Ovary (tissue), 9 donors: ENCODE measurements around the gene IBA57. TPM values are rescaled to one million over a fixed set of nuclear protein-coding genes. Genes with fewer than 3 reads are reported as not detected.

Source experiments
- DNase-seq, 5 donors: peaks; one replicate each; pipeline ENCODE4 v3.0.0-alpha.2; 2019 to 2020
- H3K27ac ChIP-seq, 2 donors: fragments of 200-600 bp; one replicate each; pipeline versions ENCODE4 v1.5.1 to v1.8.0; 2019 to 2022
- H3K27me3 ChIP-seq: fragments of 200-600 bp; one replicate; pipeline ENCODE4 v1.8.0; 2022
- H3K36me3 ChIP-seq: fragments of 200-600 bp; sonication (generic); one replicate; pipeline ENCODE4 v1.5.1; 2019
- H3K4me1 ChIP-seq: one replicate; pipeline ENCODE4 v1.8.1; 2013; ENCODE audit warnings: mild to moderate bottlenecking, moderate library complexity; ENCODE audit not compliant: insufficient read depth
- H3K4me3 ChIP-seq: fragments of 200-600 bp; sonication (generic); one replicate; pipeline ENCODE4 v1.5.1; 2017
- H3K9me3 ChIP-seq, 2 donors: fragments of 200-600 bp in 1 of 2; sonication (generic) in 1 of 2; one replicate each; pipeline versions ENCODE4 v1.5.1 to v1.8.1; 2013 to 2019; ENCODE audit warnings: mild to moderate bottlenecking in 1 of 2, moderate library complexity in 1 of 2
- CTCF ChIP-seq, 3 donors: fragments of 450-650 bp in 2 of 3; fragments of 200-600 bp in 1 of 3; IDR thresholded peaks; one replicate each; pipeline versions ENCODE4 v1.5.1 to v1.8.0; 2016 to 2022; ENCODE audit warnings: antibody characterized with exemption in 3 of 3, mild to moderate bottlenecking in 1 of 3
- EP300 ChIP-seq: sonication (generic); formaldehyde crosslinking; IDR thresholded peaks from one replicate; pipeline ENCODE4 v1.6.1; 2017; ENCODE audit warnings: antibody characterized with exemption
- POLR2A ChIP-seq: fragments of 450-650 bp; IDR thresholded peaks from one replicate; pipeline ENCODE4 v1.6.1; 2017; ENCODE audit warnings: antibody characterized with exemption, mild to moderate bottlenecking, moderate library complexity
- WGBS, 3 donors: extraction: QIAGEN DNeasy Blood & Tissue Kit in 1 of 3; methylation state at CpG; one replicate each; pipeline versions ENCODE4 v1.1.5 to v1.1.7; 2013 to 2017; 5-methylcytosine and 5-hydroxymethylcytosine counted together
- intact Hi-C, 4 donors: fragments of 100-400 bp; cut with DNase I; formaldehyde crosslinking; loops; one replicate each; pipeline versions ENCODE4 v1.11.0 to v1.15.1; 2022 to 2023
- polyA plus RNA-seq, 2 donors: library from polyadenylated mRNA; stranded (reverse); fragments of 200-250 nt in 1 of 2; fragments of 350-450 nt in 1 of 2; fragmentation: Illumina TruSeq in 1 of 2; extraction: RNeasy Lipid Tissue Mini Kit (QIAGEN cat#74804) in 1 of 2; gene quantifications; one replicate each; pipeline ENCODE4 v1.2.3, GENCODE V29; 2013 to 2014
- total RNA-seq, 7 donors: library from RNA; depleted of rRNA in 2 of 7; stranded (reverse); fragments of >200 nt in 2 of 7; fragmentation: NEBNext Ultra II Directional in 3 of 7; extraction: Animal tissue kit (Norgen Biotek cat#: 25700) in 3 of 7; gene quantifications; one replicate each; pipeline versions ENCODE4 v1.1.0 to v1.2.4, GENCODE V29; 2016 to 2023
- donor health status: DM: no; HTN: no; CAD: no; lungs with moderate emphysema.
- donor health status: DM: no; HTN: no; CAD: no.
- donor health status: Bipolar disorder and iron deficiency.
- donor health status: DM: yes; HTN: yes; CAD: no.
- donor health status: DM: no; HTN: no; CAD: no.
- donor health status: DM: yes; HTN: yes; CAD: no.

IBA57 gene
- total and polyA plus RNA-seq, 9 donors = 2.8 to 14.5 (median 9.0) TPM

GRCh38 chr1:228142701-228143136 lies 22.9 kb upstream of the IBA57 start:
- no peaks in the 10 kb centered on the region for H3K36me3 ChIP-seq
- peak in 2 of 5 donors; percentile 33 to 35 for DNase-seq
- 73 to 79% (median 76%) methylated on average over 11 of the region's 11 CpGs for WGBS, 3 donors
- no peak overlapping the region for H3K27ac ChIP-seq
- TF ChIP-seq CTCF (IDR thresholded peaks at IDR 0.05) (no peak), POLR2A (no peak), EP300 (no peak)
- H3K4me3 ChIP-seq = no peak overlapping the region
- H3K27me3 ChIP-seq = no peaks in the 10 kb centered on the region
- H3K9me3 ChIP-seq = no peaks in the 10 kb centered on the region
- peaks cover 16% of the 10 kb centered on the region for H3K4me1 ChIP-seq
- intact Hi-C loops = no loop called here

- no peak overlapping the region for H3K27ac ChIP-seq
- H3K27me3 ChIP-seq = no peaks in the 10 kb centered on the region
- DNase-seq = no peak
- H3K36me3 ChIP-seq = no peaks in the 10 kb centered on the region
- TF ChIP-seq EP300 (no peak), POLR2A (no peak), CTCF (IDR thresholded peaks at IDR 0.05) (no peak)
- no peak overlapping the region for H3K4me3 ChIP-seq
- 82 to 92% (median 86%) methylated on average over 12 of the region's 12 CpGs for WGBS, 3 donors
- peaks cover 16% of the 10 kb centered on the region for H3K4me1 ChIP-seq
- H3K9me3 ChIP-seq = no peaks in the 10 kb centered on the region
- intact Hi-C loops = no loop called here
Measured at GRCh38 chr1:228143480-228144192, 22.0 kb upstream of the IBA57 start.

- Histone ChIP-seq H3K4me3 (no peak overlapping the region), H3K9me3 (no peaks in the 10 kb centered on the region), H3K27me3 (no peaks in the 10 kb centered on the region), H3K27ac (no peak overlapping the region), H3K4me1 (peaks cover 18% of the 10 kb centered on the region), H3K36me3 (no peaks in the 10 kb centered on the region)
- peak in 2 of 5 donors; percentile 22 to 24 for DNase-seq
- TF ChIP-seq EP300 (no peak), CTCF (IDR thresholded peaks at IDR 0.05) (no peak), POLR2A (no peak)
- intact Hi-C loops = no loop called here
- WGBS, 3 donors = 81 to 88% (median 83%) methylated on average over 16 of the region's 16 CpGs
Measured at GRCh38 chr1:228144193-228144992, 21.2 kb upstream of the IBA57 start.

- Histone ChIP-seq H3K4me1 (peaks cover 22% of the 10 kb centered on the region), H3K4me3 (no peak overlapping the region), H3K27me3 (no peaks in the 10 kb centered on the region), H3K9me3 (no peaks in the 10 kb centered on the region), H3K36me3 (no peaks in the 10 kb centered on the region), H3K27ac (no peak overlapping the region)
- DNase-seq = peak in 2 of 5 donors; percentile 25 to 27
- TF ChIP-seq CTCF (IDR thresholded peaks at IDR 0.05) (no peak), EP300 (no peak), POLR2A (no peak)
- intact Hi-C loops = no loop called here
- 85 to 88% (median 87%) methylated on average over 6 to 8 of the region's 8 CpGs for WGBS, 3 donors
Measured at GRCh38 chr1:228144993-228145343, 20.6 kb upstream of the IBA57 start.
